PC-3 (cell line): ENCODE results near the gene TRAPPC4.

ENCODE experiments used
- CTCF ChIP-seq: fragments of 300-600 bp; sonication (generic); conservative IDR thresholded peaks from 2 replicates; pipeline ENCODE4 v1.5.1; 2017; ENCODE audit warnings: antibody characterized with exemption, low read depth, mild to moderate bottlenecking, low read length
- EZH2phosphoT487 ChIP-seq: fragments of 300-600 bp; sonication (generic); IDR thresholded peaks from 2 replicates; pipeline ENCODE4 v1.6.1; 2018; ENCODE audit warnings: mild to moderate bottlenecking, antibody characterized with exemption, low read length, borderline replicate concordance

GRCh38 chr11:119049081-119049480, 30.5 kb downstream of the TRAPPC4 start:
- no peak for TF ChIP-seq EZH2phosphoT487
- no peak for TF ChIP-seq CTCF
